NCI-H2029 (cell line): Measurements from ENCODE around the gene FGF8.

Experiments
- DNase-seq: peaks from one replicate; lab custom pipeline; 2025; lab: John Stamatoyannopoulos, UW

FGF8 gene

GRCh38 chr10:101781984-101782810 lies 6.3 kb upstream of the FGF8 start:
- no peak for DNase-seq

- no peak for DNase-seq
Observed at GRCh38 chr10:101781655-101781983, 5.7 kb upstream of the FGF8 start.

- peak; percentile 3 for DNase-seq
Observed at GRCh38 chr10:101780818-101781654, 5.1 kb upstream of the FGF8 start.

- DNase-seq, result no peak
Observed at GRCh38 chr10:101780187-101780817, 4.4 kb upstream of the FGF8 start.

GRCh38 chr10:101779544-101780186 lies 3.8 kb upstream of the FGF8 start:
- DNase-seq, result peak; percentile 7

GRCh38 chr10:101778781-101779543 lies 3.0 kb upstream of the FGF8 start:
- DNase-seq, result peak; percentile 15

- no peak for DNase-seq
Observed at GRCh38 chr10:101778151-101778780, 2.4 kb upstream of the FGF8 start.

- DNase-seq, result peak; percentile 2
Observed at GRCh38 chr10:101777619-101778145, 1.8 kb upstream of the FGF8 start.

GRCh38 chr10:101776161-101776817 lies 375 bp upstream of the FGF8 start:
- no peak for DNase-seq

GRCh38 chr10:101774589-101775272 lies 1.2 kb downstream of the FGF8 start:
- DNase-seq, result no peak

- DNase-seq, result no peak
Observed at GRCh38 chr10:101773923-101774588, 1.9 kb downstream of the FGF8 start.

- no peak for DNase-seq
Observed at GRCh38 chr10:101772895-101773761, 2.8 kb downstream of the FGF8 start.

GRCh38 chr10:101772017-101772894 lies 3.7 kb downstream of the FGF8 start:
- no peak for DNase-seq

GRCh38 chr10:101771380-101771779 lies 4.5 kb downstream of the FGF8 start:
- no peak for DNase-seq

- DNase-seq, result no peak
Observed at GRCh38 chr10:101770331-101771215, 5.3 kb downstream of the FGF8 start.
